ENCODE data around the gene C1QTNF1.
"Not testable (repeated sequence)": the region's sequence is repeated elsewhere in the genome, so short reads cannot be mapped to it uniquely, and the experiment has no call there.

The C1QTNF1 gene

GRCh38 chr17:79026376-79027273 lies 2.7 kb downstream of the C1QTNF1 start:
- DNase-seq = peak; percentile 33

DNA sequence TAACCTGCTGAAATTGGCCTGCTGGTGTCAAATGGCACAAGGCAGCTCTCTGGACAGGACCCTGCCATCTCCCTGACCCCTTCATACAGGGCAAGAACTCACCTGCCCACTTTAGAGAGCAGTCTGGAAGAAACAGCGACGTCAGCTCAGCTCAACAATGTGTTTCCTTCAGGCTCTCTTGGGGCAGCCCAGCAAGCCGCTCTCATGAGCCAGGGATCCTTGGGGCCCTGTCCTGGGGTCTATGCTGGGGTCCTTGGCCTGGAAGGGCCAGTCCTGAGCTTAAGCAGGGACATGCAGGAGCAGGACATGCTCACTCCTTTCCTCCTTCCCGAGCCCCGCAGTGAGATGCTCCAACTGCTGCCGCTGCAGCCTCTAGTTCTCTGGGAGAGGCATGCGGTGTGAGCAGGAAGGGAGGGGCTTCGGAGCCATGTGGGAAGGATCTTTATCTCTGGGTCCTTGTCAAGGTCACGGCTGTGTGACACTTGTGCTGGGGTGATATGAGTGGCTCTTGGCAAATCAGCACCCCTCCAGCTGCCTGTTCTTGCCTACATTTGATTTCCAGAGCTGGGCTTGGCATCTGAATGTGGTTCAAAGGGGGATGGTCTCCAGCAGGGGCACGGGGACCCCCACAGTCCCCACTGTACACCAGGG lies 3.4 kb downstream of the C1QTNF1 start:
- DNase-seq = no peak

- no peak for DNase-seq
Observed at GRCh38 chr17:79027925-79028491, 4.0 kb downstream of the C1QTNF1 start.

- no peak for DNase-seq
Observed at GRCh38 chr17:79028496-79029326, 4.7 kb downstream of the C1QTNF1 start.

DNA sequence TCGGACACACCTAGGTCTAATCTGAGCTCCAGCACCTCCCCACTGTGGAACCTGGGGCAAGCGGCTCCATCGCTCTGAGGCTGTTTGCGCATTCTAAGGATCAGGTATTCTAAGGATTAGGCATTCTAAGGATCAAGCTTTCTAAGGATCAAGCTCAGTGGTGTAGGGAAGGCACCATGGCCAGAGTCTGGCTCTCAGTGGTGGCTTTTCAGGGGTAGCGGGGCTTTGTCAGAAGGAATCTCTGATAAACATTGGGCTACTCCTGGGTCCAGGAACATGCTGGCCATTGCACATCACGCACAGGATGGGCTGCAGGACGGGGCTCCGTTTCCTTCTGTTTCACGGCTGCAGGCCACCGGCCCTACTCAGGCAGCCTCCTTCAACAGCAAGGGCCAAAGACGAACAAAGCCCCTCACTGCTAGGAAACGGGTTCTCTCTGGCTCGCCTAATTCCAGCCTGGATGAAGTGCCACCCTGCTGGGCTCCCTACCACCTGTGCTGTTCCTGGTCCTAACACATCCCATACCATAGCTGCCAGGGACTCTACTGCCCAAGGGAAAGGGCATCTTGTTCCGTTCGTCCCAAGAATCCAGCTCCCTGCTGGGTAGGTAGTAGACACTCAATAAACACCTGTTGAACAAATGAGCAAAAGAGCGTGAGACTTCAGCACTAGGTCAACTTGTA lies 5.5 kb downstream of the C1QTNF1 start:
- DNase-seq = no peak

- DNase-seq = not testable (repeated sequence)
Observed at GRCh38 chr17:79030636-79031035, 6.7 kb downstream of the C1QTNF1 start.

GRCh38 chr17:79031996-79032875 lies 8.3 kb downstream of the C1QTNF1 start:
- no peak for DNase-seq

DNA sequence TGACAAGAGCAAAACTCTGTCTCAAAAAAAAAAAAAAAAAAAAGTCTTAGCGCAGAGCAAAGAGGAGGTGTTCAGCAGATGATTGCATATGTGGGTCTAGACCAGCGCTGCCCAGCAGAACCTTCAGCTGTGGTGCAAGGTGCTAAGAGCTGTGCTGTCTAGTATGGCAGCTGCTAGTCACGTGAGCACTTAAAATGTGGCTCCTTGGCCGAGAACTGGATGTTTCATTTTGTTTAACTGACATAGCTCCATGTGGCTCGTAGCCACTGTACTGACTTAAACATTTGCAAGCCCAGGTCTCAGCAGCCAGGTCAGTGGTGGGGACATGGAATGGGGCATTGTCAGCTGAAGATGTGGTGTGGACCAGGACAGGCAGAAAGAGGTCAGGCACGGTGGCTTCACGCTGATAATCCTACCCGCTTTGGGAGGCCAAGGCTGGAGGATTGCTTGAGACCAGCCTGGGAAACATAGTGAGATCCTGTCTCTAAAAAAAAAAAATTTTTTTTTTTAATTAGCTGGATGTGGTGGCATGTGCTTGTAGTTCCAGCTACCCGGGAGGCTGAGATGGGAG lies 9.2 kb downstream of the C1QTNF1 start:
- no peak for DNase-seq

DNA sequence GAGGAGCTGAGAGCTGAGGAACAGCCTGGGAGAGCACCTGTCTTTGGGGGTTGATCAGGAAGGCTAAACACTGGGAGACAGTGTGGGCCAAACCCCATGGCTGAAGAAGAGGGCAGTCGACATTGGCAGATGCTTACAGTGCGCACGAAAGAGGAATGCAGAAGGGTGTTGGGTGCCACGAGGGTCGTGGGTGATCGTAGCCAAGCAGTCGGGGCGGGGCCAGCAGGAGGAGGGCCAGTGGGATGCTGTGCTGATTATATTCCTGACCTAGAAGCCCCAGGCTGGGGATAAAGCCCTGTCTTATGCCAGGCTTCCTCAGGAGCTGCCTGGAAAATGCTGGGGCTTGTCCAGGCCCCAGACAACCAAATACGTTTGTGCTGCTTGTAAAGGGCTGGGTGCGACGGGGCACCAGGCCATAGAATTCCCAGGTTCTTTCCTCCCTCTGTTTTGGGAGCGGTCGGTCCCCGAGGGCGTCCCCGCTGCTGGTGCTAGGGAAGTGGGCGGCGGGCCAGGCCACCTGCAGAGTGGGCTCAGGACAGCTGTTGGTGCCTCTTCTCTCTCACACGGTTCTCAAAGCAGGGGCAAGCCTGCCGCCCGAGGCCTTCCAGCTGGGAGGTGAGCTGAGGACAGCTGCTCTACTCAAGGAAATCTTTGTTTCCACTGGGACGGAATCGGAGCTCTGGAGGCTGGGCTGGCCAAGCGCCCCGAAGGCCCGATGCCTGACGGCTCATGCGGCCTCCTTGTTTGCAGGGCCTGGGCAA lies 10.0 kb downstream of the C1QTNF1 start:
- DNase-seq = peak; percentile 64

DNA sequence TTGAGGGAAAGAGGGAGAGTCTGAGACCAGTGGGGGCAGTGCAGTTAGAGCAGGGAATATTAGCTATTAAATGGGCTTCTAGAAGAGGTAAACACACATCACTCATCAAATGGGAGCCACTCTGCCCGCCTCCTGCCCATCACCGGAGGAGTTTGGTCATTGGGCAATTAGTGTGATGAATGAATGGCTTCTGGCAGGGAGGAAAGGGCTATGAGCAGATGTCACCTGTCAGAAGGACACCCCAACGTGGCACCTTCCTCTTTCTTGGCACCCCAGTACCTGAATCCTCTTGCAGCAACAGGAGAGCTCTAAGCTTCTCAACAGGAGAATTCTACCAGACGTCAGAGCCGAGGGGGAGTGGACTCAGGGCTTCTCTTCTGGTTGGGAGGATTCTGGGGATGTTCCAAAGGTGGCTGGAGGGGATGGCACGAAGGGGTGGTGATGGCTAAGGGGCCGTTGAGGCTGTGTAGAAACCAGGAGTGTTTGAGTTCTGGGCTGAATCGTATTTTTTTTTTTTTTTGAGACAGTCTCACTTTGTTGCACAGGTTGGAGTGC lies 11.0 kb downstream of the C1QTNF1 start:
- no peak for DNase-seq

DNA sequence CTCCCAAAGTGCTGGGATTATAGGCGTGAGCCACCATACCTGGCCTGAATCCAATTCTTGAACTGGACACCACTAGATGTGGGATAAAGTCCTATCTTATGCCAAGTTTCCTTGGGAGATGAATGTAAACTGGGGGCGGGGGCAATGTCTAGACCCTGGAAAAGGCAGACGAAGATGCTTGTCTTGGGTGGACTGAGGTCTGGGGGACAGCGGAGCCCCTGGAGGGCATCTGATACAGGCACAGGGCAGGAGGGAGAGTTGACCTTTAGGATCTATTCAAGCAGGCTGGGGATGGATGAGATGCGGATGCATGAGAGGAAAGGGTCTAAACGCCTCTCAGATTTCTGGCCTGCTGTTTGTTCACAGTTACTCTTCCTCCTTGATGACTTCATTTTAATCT lies 11.7 kb downstream of the C1QTNF1 start:
- no peak for DNase-seq

DNA sequence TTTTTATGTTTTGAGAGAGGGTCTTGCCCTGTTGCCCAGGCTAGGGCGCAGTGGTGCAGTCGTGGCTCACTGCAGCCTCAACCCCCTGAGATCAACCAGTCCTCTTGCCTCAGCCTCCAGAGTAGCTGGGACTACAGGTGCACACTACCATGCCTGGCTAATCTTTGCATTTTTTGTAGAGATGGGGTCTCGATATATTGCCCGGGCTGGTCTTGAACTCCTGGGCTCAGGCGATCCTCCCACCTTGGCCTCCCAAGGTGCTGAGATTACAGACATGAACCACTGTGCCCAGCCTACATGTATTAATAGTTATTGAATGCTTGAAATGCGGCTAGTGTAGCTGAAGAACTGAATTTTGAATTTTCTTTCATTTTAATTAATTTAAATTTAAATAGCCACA lies 12.2 kb downstream of the C1QTNF1 start:
- no peak for DNase-seq

DNA sequence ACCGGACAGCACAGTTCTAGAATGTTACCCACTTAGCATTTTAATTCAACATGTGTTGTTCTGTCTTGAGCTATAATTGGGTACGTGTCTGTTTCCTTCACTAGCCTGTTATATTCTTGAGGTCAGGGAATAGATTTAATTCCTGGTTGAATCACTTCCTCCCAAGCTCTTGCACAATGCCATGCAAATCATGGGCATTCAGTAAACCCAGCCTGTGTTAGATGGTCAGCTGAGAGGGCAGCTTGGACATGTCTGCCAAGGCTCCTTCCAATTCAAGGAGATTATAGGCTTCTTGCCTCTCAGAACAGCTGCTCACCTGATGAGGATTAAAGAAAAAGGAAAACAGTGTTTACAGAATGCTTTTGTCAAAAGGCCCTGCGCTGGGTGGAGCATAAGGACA lies 12.6 kb downstream of the C1QTNF1 start:
- no peak for DNase-seq

DNA sequence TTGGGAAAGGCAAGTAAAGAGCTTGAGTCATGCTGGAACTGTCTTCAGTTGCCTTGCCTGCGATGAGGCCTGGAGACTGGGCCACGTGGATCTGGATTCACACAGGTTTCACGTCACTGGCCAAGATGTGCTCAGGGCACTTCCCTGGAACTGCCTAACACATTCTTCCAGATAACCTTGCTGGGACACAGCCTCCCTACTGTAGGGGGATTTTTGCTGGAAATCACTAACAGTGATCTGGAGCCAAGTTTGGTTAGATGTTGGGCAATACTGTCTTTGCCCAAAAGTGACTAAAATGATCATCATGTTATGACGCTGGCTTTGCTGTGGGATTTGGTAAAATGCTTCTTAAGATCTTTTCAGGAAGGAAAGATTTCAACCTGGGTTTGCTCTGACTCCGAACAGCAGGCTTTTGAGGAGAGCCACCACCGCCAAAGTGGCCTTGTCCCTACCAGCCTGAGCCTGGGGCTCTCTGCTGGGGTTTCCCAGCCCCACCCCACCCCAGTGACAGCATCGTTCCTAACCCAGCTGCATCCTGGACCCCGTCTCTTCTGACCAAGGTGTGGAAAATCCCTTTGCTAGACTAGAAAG lies 14.7 kb downstream of the C1QTNF1 start:
- DNase-seq = no peak

DNA sequence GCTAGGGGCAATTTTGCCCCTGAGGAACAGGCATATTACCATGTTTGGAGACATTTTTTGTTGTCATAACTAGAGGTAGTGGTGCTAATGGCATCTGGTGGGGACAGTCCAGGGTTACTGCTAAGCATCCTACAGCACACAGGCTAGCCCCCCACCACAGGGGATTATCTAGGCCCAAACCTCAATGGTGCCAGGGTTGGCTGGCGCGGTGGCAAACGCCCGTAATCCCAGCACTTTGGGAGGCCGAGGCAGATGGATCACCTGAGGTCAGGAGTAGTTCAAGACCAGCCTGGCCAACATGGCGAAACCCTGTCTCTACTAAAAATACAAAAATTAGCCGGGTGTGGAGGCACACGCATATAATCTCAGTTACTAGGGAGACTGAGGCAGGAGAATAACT lies 15.2 kb downstream of the C1QTNF1 start:
- DNase-seq = no peak

DNA sequence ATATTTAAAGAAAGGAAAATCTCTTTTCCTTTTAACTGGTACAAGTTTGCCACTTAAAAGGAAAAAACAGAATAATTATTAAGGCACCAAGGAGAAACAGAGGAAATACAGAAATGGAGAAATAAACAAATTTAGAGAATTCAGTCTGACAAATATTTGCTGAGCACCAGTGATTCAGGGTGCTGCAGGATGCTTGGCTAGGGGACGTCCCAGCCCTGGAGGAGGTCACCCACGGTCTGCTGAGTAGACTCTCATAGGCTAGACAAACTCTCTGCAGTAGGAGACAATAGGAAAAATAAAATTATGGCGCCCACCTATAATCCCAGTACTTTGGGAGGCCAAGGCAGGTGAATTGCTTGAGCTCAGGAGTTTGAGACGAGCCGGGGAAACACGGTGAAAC lies 15.9 kb downstream of the C1QTNF1 start:
- no peak for DNase-seq

- DNase-seq = no peak
Observed at GRCh38 chr17:79041041-79041570, 17.1 kb downstream of the C1QTNF1 start.

DNA sequence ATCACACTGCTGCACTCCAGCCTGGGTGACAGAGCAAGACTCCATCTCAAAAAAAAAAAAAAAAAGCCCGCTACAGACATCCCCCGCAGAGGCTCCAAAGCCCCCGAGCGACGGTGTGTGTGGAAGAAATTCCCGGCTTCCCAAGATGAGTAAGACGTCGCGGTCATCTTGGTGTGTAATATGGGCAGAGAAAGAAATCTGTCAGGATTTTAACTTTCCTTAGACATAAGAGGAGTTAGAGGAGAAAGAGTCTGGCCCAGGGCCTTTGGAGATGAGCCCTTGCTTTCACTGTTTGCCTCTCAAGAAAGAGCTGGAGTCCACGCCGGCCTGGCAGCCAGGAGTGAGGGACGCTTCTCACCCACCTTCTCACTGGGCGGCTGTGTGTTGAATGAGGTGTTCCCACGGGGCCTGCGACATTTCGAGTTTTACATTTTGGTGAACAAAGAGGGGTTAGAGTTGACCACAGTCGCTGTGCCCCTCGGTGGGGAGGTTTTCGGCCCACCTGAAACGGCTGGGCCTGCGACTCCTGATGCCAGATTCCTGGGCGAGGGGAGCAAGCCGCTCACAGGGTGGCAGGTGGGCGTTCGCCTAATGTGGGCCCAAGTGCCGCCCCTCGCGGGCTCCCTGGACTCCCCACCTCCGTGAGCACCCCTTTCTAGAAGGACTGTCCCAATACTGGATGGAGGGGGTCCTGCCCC lies 17.9 kb downstream of the C1QTNF1 start:
- no peak for DNase-seq

Measured in NCI-H446 treated with DMSO at 0.1 percent for 48 hours (cell line).